ENCODE measurements around the gene AQP11. TPM values are rescaled to one million over a fixed set of nuclear protein-coding genes. Genes with fewer than 3 reads are reported as not detected.
"Not testable (repeated sequence)": the region's sequence is repeated elsewhere in the genome, so short reads cannot be mapped to it uniquely, and the experiment has no call there.

AQP11 gene
- total RNA-seq, 6 experiments from 2014 or later = 3.9 to 11.9 (median 6.5) TPM

DNA sequence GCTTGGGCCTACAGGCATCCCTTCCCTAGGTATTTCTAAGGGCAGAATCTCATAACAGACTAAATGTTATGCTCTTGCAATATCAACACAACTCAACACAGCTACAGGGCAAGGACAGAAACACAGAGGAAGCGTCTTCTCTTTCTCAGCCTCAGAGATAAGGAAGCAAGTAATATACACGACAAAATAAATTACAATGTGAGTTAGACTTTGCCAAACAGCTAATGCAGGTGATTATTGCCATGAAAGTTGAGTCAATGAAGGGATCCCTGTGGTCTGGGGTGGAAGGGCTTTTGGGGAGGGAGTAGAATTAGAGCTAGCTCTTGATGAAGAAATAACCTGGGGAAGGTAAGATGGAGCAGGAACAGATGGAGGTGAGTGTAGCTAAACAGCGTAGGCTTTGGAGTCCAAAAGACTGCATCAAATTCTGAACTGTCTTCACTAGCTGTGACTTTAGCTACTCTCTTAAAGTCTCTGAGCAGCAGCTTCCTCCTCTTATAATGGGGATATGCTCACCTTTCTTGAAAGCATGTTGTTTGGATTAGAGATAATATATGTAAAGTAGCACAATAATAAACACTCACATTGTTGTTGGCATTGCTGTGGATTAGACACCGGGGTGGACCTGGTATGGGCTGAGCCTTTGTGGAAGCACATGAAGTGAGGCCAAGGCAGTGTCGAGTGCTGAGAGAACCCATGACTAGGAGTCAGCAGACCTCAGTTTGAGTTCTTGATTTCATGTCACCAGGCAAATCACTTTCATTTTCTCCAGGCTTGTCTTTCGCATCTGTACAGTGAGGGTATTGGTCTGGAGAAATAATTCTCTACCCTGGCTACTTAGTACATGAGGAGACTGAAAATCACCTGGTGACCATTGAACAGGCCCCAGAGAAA lies 41.0 kb upstream of the AQP11 start:
- intact Hi-C loops (cut with DNase I) = loop anchor here in 1 of 2 donors (10.0 kb wide), 1 partner anchor 354 kb away; no protein-coding TSS in a partner anchor
- DNase-seq (no peak), ATAC-seq (peak in 2 of 4 donors; percentile 38 to 44)
- Histone ChIP-seq H3K4me3 (no peak overlapping the region), H3K27ac (no peak overlapping the region), H3K4me1 (no peaks in the 10 kb centered on the region), H3K36me3 (no peaks in the 10 kb centered on the region), H3K9me3 (no peaks in the 10 kb centered on the region), H3K27me3 (no peaks in the 10 kb centered on the region)
- TF ChIP-seq, protein P1, sequence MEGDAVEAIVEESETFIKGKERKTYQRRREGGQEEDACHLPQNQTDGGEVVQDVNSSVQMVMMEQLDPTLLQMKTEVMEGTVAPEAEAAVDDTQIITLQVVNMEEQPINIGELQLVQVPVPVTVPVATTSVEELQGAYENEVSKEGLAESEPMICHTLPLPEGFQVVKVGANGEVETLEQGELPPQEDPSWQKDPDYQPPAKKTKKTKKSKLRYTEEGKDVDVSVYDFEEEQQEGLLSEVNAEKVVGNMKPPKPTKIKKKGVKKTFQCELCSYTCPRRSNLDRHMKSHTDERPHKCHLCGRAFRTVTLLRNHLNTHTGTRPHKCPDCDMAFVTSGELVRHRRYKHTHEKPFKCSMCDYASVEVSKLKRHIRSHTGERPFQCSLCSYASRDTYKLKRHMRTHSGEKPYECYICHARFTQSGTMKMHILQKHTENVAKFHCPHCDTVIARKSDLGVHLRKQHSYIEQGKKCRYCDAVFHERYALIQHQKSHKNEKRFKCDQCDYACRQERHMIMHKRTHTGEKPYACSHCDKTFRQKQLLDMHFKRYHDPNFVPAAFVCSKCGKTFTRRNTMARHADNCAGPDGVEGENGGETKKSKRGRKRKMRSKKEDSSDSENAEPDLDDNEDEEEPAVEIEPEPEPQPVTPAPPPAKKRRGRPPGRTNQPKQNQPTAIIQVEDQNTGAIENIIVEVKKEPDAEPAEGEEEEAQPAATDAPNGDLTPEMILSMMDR (IDR thresholded peaks at IDR 0.05) = no peak
- no peak for TF ChIP-seq POLR2A (IDR thresholded peaks at IDR 0.05)
- whole genome bisulfite sequencing (ENCODE audit: insufficient coverage, low coverage, low lambda C conversion rate, missing lambda C conversion rate) = 70% methylated on average over 6 of the region's 6 CpGs

DNA sequence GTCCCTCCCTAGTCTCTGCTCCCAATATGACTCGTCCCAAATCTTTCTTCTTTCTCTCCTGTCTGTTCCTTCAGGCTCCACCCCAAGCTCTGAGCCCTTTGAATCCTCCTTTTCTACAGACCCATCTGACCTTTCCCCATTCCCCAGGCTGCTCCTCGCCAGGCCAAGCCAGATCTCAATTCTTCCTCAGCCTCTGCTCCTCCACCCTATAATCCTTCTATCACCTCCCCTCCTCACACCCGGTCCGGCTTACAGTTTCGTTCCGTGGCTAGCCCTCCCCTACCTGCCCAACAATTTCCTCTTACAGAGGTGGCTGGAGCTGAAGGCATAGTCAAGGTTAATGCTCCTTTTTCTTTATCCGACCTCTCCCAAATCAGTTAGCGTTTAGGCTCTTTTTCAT lies 38.3 kb upstream of the AQP11 start:
- H3K9me3 ChIP-seq, ATAC-seq, H3K36me3 ChIP-seq, DNase-seq, H3K4me3 ChIP-seq, H3K4me1 ChIP-seq, H3K27me3 ChIP-seq, H3K27ac ChIP-seq: not testable (repeated sequence)
- intact Hi-C loops (cut with DNase I) = loop anchor here (10.0 kb wide), 2 partner anchors 357 to 427 kb away; partner anchors contain the start of gene MYO7A (in 1 of the 2)
- WGBS (ENCODE audit: insufficient coverage, low coverage, low lambda C conversion rate, missing lambda C conversion rate) = 76% methylated on average over 8 of the region's 8 CpGs

DNA sequence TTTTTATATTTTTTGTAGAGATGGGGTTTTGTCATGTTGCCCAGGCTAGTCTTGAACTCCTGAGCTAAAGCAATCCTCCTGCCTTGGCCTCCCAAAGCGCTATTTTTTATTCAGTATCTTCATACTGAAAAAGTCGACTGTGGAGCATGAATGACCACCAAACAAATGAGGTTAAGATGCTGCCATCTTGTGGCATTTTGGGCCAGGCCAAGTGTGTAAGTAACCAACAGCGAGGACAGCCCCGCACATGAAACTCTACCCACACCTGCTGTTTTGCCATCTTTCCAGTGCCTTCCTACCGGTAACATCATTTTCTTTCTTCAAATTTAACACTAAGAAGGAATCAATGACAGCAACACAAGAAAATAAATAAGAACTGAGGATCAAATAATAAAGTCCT lies 32.2 kb upstream of the AQP11 start:
- no peak for ATAC-seq
- Histone ChIP-seq H3K4me1 (no peaks in the 10 kb centered on the region), H3K27ac (no peak overlapping the region), H3K9me3 (no peaks in the 10 kb centered on the region), H3K4me3 (no peak overlapping the region), H3K36me3 (no peaks in the 10 kb centered on the region), H3K27me3 (no peaks in the 10 kb centered on the region)
- WGBS (ENCODE audit: insufficient coverage, low coverage, low lambda C conversion rate, missing lambda C conversion rate) = 66% methylated on average over 5 of the region's 5 CpGs
- intact Hi-C loops (cut with DNase I) = loop anchor here (10.0 kb wide), 2 partner anchors 363 to 433 kb away; partner anchors contain the start of gene MYO7A (in 1 of the 2)
- TF ChIP-seq, protein P1 (IDR thresholded peaks at IDR 0.05) = peak in 3 of 4 donors; percentile 16 to 31 (median 29)
- TF ChIP-seq POLR2A (IDR thresholded peaks at IDR 0.05) = no peak
- no peak for DNase-seq

DNA sequence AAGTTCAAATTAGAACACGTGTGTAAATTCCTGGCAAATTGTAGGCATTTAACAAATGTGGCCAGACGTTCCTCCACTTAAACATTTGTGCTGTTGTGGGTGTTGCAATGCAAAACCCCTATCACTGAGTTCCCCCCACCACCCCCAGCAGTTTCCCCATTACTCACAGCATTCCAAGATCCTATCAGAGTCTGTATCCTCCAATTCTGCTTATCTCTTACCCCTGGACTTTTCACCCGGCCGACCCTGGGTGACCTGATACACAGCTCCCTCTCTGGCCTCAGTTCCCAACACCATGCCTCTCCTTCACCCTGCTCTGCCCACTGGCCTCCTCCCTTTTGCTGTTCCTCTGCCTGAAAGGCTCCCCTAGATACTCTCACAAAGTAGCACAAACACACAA lies 31.4 kb upstream of the AQP11 start:
- Histone ChIP-seq H3K27me3 (no peaks in the 10 kb centered on the region), H3K36me3 (no peaks in the 10 kb centered on the region), H3K27ac (no peak overlapping the region), H3K4me1 (no peaks in the 10 kb centered on the region), H3K9me3 (no peaks in the 10 kb centered on the region), H3K4me3 (no peak overlapping the region)
- DNase-seq (no peak), ATAC-seq (peak in 1 of 4 donors; percentile 20)
- intact Hi-C loops (cut with DNase I) = loop anchor here (10.0 kb wide), 2 partner anchors 364 to 434 kb away; partner anchors contain the start of gene MYO7A (in 1 of the 2)
- no peak for TF ChIP-seq POLR2A (IDR thresholded peaks at IDR 0.05)
- TF ChIP-seq, protein P1 (IDR thresholded peaks at IDR 0.05) = no peak
- 38% methylated on average over 4 of the region's 4 CpGs for WGBS (ENCODE audit: insufficient coverage, low coverage, low lambda C conversion rate, missing lambda C conversion rate)

Data from right lobe of liver (tissue), 6 donors.